ENCODE results near the gene MBP.

- TF ChIP-seq CTCF (conservative IDR thresholded peaks at IDR 0.05; ENCODE audit: low read depth, low read length) (no peak), EZH2 (IDR thresholded peaks at IDR 0.05; ENCODE audit: low read length, unreplicated experiment) (no peak)
Observed at GRCh38 chr18:77144451-77145118, 12.0 kb upstream of the MBP start.

Data from PC-3 (cell line).